Muscle layer of duodenum (tissue), 2 donors: ENCODE results near the gene U2AF1L4.

Experiments used
- H3K27ac ChIP-seq: one replicate; pipeline ENCODE4 v1.7.0; 2013; ENCODE audit warnings: mild to moderate bottlenecking, low read length
- H3K27me3 ChIP-seq: one replicate; pipeline ENCODE4 v1.7.0; 2013; ENCODE audit warnings: low read depth, mild to moderate bottlenecking, control low read depth, low read length
- H3K36me3 ChIP-seq, 2 donors: one replicate each; pipeline ENCODE4 v1.7.0; 2013; ENCODE audit warnings: low read length in 2 of 2, control low read depth in 1 of 2, mild to moderate bottlenecking in 1 of 2; ENCODE audit not compliant: insufficient read depth in 2 of 2, control insufficient read depth in 1 of 2
- H3K4me1 ChIP-seq, 2 donors: one replicate each; pipeline ENCODE4 v1.7.0; 2013; ENCODE audit warnings: low read length in 2 of 2, mild to moderate bottlenecking in 2 of 2, control low read depth in 1 of 2, moderate library complexity in 1 of 2; ENCODE audit not compliant: insufficient read depth in 2 of 2, control insufficient read depth in 1 of 2
- H3K4me3 ChIP-seq, 2 donors: one replicate each; pipeline ENCODE4 v1.7.0; 2013; ENCODE audit warnings: low read length in 2 of 2, low read depth in 1 of 2, mild to moderate bottlenecking in 1 of 2
- H3K9me3 ChIP-seq, 2 donors: one replicate each; pipeline ENCODE4 v1.7.0; 2013; ENCODE audit warnings: low read length in 2 of 2, control low read depth in 1 of 2, mild to moderate bottlenecking in 1 of 2; ENCODE audit not compliant: control insufficient read depth in 1 of 2
- donor health status: healthy.

The U2AF1L4 gene

GRCh38 chr19:35766571-35767104 is 21.4 kb upstream of the U2AF1L4 start:
- H3K4me1 ChIP-seq: peaks cover 0 to 7% of the 10 kb centered on the region in 2 donors
- H3K27ac ChIP-seq: no peak overlapping the region
- H3K9me3 ChIP-seq: no peaks in the 10 kb centered on the region
- H3K27me3 ChIP-seq: no peaks in the 10 kb centered on the region
- peaks cover 5 to 28% of the 10 kb centered on the region in 2 donors for H3K36me3 ChIP-seq
- no peak overlapping the region for H3K4me3 ChIP-seq

DNA sequence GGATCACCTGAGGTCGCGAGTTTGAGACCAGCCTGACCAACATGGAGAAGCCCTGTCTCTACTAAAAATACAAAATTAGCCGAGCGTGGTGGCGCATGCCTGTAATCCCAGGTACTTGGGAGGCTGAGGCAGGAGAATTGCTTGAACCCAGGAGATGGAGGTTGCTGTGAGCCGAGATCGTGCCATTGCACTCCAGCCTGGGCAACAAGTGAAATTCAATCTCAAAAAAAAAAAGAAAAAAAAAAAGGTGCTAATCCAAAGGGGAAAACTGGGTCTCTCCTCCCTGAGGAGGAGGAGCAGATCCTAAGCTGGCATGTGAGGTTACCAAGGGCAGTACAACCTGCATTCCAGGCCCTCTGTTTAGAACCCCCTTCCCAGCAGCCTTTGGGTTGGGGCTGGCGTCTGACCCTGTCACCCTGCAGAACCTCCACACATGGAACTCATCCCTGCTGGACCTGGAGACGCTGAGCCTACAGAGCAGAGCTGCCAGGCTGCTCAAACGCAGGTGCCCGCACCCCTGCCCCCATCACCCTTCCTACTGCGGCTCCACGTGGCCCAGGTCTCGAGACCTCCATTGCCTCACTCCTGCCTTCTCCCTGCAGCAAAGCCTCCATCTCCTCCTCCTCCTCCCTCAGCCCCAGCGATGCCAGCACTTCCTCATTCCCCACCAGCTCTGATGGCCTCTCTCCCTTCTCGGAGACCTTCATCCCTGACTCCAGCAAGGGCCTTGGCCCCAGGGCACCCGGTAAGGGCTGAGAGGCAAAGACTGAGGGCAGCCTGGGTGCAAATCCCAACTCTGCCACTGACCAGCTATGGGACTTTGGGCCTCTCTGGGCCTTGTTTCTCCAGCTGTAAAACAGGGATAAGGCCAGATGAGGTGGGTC is 19.5 kb upstream of the U2AF1L4 start:
- peaks cover 5 to 31% of the 10 kb centered on the region in 2 donors for H3K36me3 ChIP-seq
- H3K27me3 ChIP-seq: no peaks in the 10 kb centered on the region
- H3K4me1 ChIP-seq: peaks cover 0 to 14% of the 10 kb centered on the region in 2 donors
- H3K27ac ChIP-seq: no peak overlapping the region
- H3K9me3 ChIP-seq: no peaks in the 10 kb centered on the region
- no peak overlapping the region for H3K4me3 ChIP-seq

DNA sequence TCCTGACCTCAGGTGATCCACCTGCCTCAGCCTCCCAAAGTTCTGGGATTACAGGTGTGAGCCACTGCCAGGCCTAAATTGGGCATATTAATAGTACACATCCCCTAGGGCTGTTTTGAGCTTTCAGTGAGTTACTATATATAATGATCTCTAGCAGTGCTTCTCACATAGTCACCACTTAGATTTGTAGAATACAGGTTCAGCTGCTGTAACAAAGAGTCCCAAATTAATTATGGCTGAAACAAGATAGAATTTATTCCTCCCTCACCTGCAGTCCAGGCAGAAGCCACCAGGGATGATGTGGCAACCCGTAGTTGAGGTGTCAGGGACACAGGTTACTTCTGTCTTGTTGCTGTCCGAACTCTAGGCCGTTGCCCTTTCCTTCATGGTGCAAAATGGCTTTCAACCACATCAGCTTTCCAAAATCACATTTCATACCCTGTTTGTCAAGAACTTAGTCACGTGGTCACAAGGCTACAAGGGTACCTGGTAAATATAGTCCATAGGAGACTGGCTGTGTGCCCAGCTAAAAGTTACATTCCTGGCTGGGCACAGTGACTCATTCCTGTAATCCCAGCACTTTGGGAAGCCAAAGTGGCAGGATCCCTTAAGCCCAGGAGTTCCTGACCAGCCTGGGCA is 15.6 kb upstream of the U2AF1L4 start:
- Histone ChIP-seq H3K4me3 (no peak overlapping the region), H3K4me1 (peaks cover 4 to 29% of the 10 kb centered on the region in 2 donors), H3K27me3 (no peaks in the 10 kb centered on the region), H3K27ac (no peak overlapping the region), H3K9me3 (no peaks in the 10 kb centered on the region), H3K36me3 (peaks cover 5 to 35% of the 10 kb centered on the region in 2 donors)

- Histone ChIP-seq H3K27me3 (no peaks in the 10 kb centered on the region), H3K36me3 (peaks cover 5 to 24% of the 10 kb centered on the region in 2 donors), H3K4me3 (no peak overlapping the region), H3K27ac (no peak overlapping the region), H3K4me1 (peaks cover 4 to 35% of the 10 kb centered on the region in 2 donors), H3K9me3 (no peaks in the 10 kb centered on the region)
Observed at GRCh38 chr19:35759697-35760096, 14.5 kb upstream of the U2AF1L4 start.

DNA sequence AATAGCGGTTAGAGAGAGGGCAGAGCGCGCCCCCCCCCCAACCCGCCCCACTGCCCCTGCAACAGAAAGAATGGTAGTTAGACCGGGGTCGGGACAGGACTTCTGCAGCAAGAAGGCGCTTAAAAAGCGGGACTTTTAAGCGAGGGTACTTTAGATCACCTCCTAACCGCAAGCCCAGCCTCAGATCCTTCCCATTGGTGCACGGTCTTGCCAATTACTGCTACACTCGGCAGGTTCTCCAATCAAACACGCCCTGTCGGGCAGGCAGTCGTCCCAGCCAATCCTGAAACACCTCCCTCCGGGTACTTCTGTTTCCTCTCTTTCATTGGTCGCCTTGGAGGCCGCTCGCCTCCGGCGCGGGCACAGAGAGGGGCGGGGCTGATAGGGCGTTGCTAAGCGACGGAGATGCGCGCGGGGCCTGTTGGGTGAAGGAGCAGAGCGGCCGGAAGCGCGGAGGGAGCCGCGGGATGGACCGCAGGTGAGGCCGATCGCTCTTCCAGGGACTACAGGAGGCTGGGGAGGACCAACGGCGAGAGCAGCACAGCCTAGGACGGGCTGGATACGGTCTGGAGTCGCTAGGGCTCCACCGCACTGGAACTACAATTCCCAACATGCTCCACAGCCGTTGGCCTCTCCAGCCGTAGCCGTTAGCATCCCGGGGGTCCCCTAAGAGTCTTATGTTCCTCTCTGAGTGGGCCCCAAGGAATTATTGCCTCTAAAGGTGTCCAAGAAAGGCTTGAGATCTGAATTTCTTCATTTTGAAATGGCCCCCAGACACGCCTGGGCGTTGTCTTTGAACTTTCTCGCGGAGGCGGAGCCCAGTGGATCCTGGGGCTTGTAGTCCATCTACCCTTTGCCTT is 12.8 kb upstream of the U2AF1L4 start, which contains the start of gene PROSER3:
PROSER3 (plus strand) TSS at position 428 of the 860 bp plus-strand sequence; CDS start at position 468, 40 bp downstream.
- Histone ChIP-seq H3K4me3 (peak within 1 kb of the TSS; percentile 93 to 99), H3K27me3 (no peaks in the 10 kb centered on the region), H3K36me3 (peaks cover 13 to 32% of the 10 kb centered on the region in 2 donors), H3K9me3 (no peaks in the 10 kb centered on the region), H3K27ac (peak within 1 kb of the TSS; percentile 100), H3K4me1 (peaks cover 4 to 46% of the 10 kb centered on the region in 2 donors)

- Histone ChIP-seq H3K27ac (peak overlapping the region; percentile 100), H3K4me3 (peak overlapping the region; percentile 93 to 99), H3K27me3 (no peaks in the 10 kb centered on the region), H3K4me1 (peaks cover 4 to 46% of the 10 kb centered on the region in 2 donors), H3K36me3 (peaks cover 17 to 36% of the 10 kb centered on the region in 2 donors), H3K9me3 (no peaks in the 10 kb centered on the region)
Observed at GRCh38 chr19:35757231-35757748, 12.1 kb upstream of the U2AF1L4 start.

DNA sequence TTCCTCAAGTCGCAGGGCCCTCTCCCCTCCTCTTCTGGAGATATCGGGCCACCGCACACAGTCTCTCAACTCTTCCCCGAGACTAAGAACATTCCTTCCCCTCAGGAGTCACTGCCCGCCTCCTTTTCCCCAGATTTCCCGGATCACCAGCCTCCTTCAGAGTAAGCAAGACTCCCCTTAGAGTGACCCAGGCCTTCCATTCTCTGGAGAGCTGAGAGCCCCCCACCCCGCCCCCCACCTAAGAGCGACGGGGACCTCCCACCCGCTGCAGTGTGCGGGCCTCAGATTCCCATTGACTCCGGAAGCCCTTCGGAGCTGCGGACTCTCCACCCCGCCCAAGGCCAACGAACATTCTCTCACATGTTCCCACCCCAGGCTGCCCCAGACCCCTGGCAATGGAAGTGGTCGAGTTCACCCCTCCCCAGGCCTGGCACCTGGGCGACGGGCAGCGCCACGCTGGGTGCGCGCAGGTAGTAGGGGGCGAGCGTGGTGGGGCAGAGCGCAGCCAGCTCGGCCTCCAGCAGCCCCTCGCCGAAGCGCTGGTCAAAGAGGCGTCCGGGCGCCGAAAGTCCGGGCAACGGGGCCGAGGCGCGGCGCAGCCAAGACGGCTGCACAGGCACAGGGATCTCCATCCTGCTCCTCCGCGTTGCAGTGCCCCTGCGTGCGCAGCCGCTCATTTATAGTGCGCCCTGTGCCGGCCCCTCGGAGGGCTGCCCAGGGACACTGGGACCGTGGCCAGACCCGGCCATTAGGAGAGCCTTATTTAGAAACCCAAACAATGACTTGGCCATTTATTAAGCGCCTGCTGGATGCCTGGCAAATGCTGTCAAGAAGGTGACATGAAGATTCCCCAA is 11.4 kb upstream of the U2AF1L4 start, which contains the start of gene HSPB6:
HSPB6 (minus strand) TSS at position 653 of the 854 bp plus-strand sequence; CDS start at position 632, 21 bp downstream.
- H3K27ac ChIP-seq: peak within 1 kb of the TSS; percentile 100
- H3K4me3 ChIP-seq: peak within 1 kb of the TSS; percentile 93 to 99
- peaks cover 13 to 36% of the 10 kb centered on the region in 2 donors for H3K36me3 ChIP-seq
- no peaks in the 10 kb centered on the region for H3K9me3 ChIP-seq
- peaks cover 4 to 46% of the 10 kb centered on the region in 2 donors for H3K4me1 ChIP-seq
- H3K27me3 ChIP-seq: no peaks in the 10 kb centered on the region

GRCh38 chr19:35755550-35756376 is 10.5 kb upstream of the U2AF1L4 start:
- peak overlapping the region; percentile 67 to 93 for H3K4me3 ChIP-seq
- peaks cover 13 to 35% of the 10 kb centered on the region in 2 donors for H3K36me3 ChIP-seq
- H3K4me1 ChIP-seq: peaks cover 4 to 46% of the 10 kb centered on the region in 2 donors
- no peaks in the 10 kb centered on the region for H3K27me3 ChIP-seq
- peak overlapping the region; percentile 100 for H3K27ac ChIP-seq
- no peaks in the 10 kb centered on the region for H3K9me3 ChIP-seq

DNA sequence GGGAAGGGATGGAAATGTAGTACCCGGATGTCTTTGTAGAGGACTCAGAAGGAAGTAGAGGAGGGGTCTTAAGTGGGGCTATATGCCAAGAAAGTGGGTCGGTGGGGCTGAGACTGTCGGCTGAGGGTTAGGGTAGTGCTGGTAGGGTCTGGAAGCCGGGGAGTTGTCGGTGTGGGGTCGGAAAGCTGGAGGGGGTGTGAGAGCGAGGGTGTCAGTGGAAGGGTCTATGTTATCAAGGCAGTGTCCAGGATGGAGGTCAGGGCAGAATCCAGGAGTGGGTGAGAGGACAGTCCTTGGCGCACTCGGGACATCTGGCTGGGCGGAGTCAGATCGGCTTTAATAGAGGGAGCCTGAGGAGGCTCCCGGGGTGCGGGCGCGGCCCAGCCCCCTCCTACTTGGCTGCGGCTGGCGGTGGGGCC is 9.9 kb upstream of the U2AF1L4 start:
- Histone ChIP-seq H3K4me1 (peaks cover 4 to 46% of the 10 kb centered on the region in 2 donors), H3K27ac (peak overlapping the region; percentile 63), H3K4me3 (peak overlapping the region; percentile 30 to 93)

More for the DNA sequence above, 9.9 kb upstream of the U2AF1L4 start:
- Histone ChIP-seq H3K9me3 (no peaks in the 10 kb centered on the region), H3K36me3 (peaks cover 13 to 32% of the 10 kb centered on the region in 2 donors), H3K27me3 (no peaks in the 10 kb centered on the region)
